ENCODE data around the gene ADCY7.

- TF ChIP-seq EZH2 (IDR thresholded peaks at IDR 0.05; ENCODE audit: insufficient read depth, low read length) (no peak), CTCF (IDR thresholded peaks at IDR 0.05; ENCODE audit: insufficient read depth, low read depth, low read length) (no peak)
Measured at GRCh38 chr16:50365791-50366575, 99.6 kb downstream of the ADCY7 start.
